ENCODE results near the gene UBE2I.

DNA sequence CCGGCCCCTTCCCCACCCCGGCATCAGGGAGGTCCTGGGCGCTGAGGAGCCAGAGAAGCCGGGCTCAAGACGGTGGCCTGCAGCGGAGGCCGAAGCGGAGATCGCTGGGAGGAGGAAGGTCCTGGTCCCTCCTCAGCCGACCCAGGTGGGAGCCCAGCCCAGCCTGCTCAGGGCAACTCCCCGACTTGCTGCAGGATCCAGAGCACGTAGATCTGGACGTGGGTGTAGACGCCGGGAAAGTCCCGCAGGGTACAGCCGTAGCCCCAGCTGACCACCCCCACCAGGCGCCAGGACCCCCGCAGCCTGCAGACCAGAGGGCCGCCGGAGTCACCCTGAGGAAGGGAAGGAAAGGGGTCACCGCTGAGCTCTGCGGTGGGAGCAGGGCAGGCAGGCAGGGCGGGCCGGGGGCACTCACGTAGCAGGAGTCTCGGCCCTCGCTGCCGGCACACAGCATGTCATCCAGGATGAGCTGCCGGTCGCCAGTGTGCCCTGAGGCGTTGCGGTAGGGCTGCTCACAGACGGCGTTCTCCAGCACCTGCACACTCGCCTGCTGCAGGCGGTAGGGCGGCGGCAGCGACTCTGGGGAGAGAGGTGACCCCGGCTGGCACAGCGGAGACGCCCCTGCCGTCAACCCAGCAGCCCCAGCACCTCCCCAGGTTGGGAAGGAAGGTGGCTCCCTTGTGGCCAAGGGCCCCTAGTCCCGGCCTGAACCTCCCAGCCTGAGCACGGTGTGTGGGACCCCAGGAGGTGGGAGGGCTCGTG is 48.1 kb upstream of the UBE2I start:
- TF ChIP-seq CTCF (IDR thresholded peaks at IDR 0.05 in 4 of 5, conservative IDR thresholded peaks at IDR 0.05 in 1 of 5) (no peak), POLR2A (IDR thresholded peaks at IDR 0.05) (no peak)
